HG02678 (cell line): Measurements from ENCODE around the gene RUNX3.
"Not testable (repeated sequence)": the region's sequence is repeated elsewhere in the genome, so short reads cannot be mapped to it uniquely, and the experiment has no call there.

Experiments used
- ATAC-seq: cut with Tn5 transposase; IDR thresholded peaks from one replicate; pipeline ENCODE4 v1.9.1; 2021; ENCODE audit warnings: mild to moderate bottlenecking, moderate library complexity; ENCODE audit not compliant: unreplicated experiment

The RUNX3 gene

GRCh38 chr1:24891367-24891766 lies 38.7 kb downstream of the RUNX3 start:
- not testable (repeated sequence) for ATAC-seq

GRCh38 chr1:24890887-24891286 lies 39.2 kb downstream of the RUNX3 start:
- no peak for ATAC-seq

GRCh38 chr1:24888971-24889676 lies 41.0 kb downstream of the RUNX3 start:
- no peak for ATAC-seq

- ATAC-seq = no peak
These were observed 41.8 kb downstream of the RUNX3 start for GRCh38 chr1:24888061-24888970.

- ATAC-seq = no peak
These were observed 43.8 kb downstream of the RUNX3 start for GRCh38 chr1:24886241-24886640.

- ATAC-seq = no peak
These were observed 45.3 kb downstream of the RUNX3 start for GRCh38 chr1:24884751-24885150.

GRCh38 chr1:24881034-24881433 lies 49.0 kb downstream of the RUNX3 start:
- no peak for ATAC-seq

- ATAC-seq = no peak
These were observed 51.0 kb downstream of the RUNX3 start for GRCh38 chr1:24878775-24879742.

- ATAC-seq = no peak
These were observed 52.0 kb downstream of the RUNX3 start for GRCh38 chr1:24878045-24878444.

GRCh38 chr1:24875991-24876506 lies 54.0 kb downstream of the RUNX3 start:
- ATAC-seq = no peak

GRCh38 chr1:24875257-24875656 lies 54.8 kb downstream of the RUNX3 start:
- no peak for ATAC-seq

GRCh38 chr1:24874611-24875234 lies 55.4 kb downstream of the RUNX3 start:
- ATAC-seq = no peak

GRCh38 chr1:24874056-24874455 lies 56.0 kb downstream of the RUNX3 start:
- ATAC-seq = no peak

- ATAC-seq = no peak
These were observed 56.9 kb downstream of the RUNX3 start for GRCh38 chr1:24873148-24873547.

- ATAC-seq = no peak
These were observed 57.8 kb downstream of the RUNX3 start for GRCh38 chr1:24872061-24872850.

GRCh38 chr1:24871306-24871901 lies 58.7 kb downstream of the RUNX3 start:
- no peak for ATAC-seq

GRCh38 chr1:24870551-24871195 lies 59.4 kb downstream of the RUNX3 start:
- ATAC-seq = no peak

GRCh38 chr1:24868016-24868875 lies 61.8 kb downstream of the RUNX3 start:
- no peak for ATAC-seq
